CD4-positive, alpha-beta T cell treated with Interleukin-17A for 1 hour (primary cell): ENCODE measurements around the gene PPP2R5D.

Experiments
- DNase-seq: peaks from one replicate; pipeline ENCODE4 v3.0.0-alpha.2; 2020

Gene PPP2R5D

GRCh38 chr6:42963855-42964605 lies 20.3 kb upstream of the PPP2R5D start:
- peak; percentile 54 for DNase-seq

- no peak for DNase-seq
Observed at GRCh38 chr6:42966571-42966970, 17.8 kb upstream of the PPP2R5D start.

- DNase-seq: no peak
Observed at GRCh38 chr6:42967228-42967627, 17.1 kb upstream of the PPP2R5D start.

GRCh38 chr6:42968126-42968701 lies 16.2 kb upstream of the PPP2R5D start:
- DNase-seq: no peak

GRCh38 chr6:42968783-42969182 lies 15.6 kb upstream of the PPP2R5D start:
- DNase-seq: no peak

GRCh38 chr6:42969431-42969830 lies 14.9 kb upstream of the PPP2R5D start:
- DNase-seq: no peak

- no peak for DNase-seq
Observed at GRCh38 chr6:42969934-42970333, 14.4 kb upstream of the PPP2R5D start.

- DNase-seq: no peak
Observed at GRCh38 chr6:42970871-42971612, 13.3 kb upstream of the PPP2R5D start.

- no peak for DNase-seq
Observed at GRCh38 chr6:42971746-42972327, 12.5 kb upstream of the PPP2R5D start.

GRCh38 chr6:42973926-42974325 lies 10.4 kb upstream of the PPP2R5D start:
- DNase-seq: no peak

- no peak for DNase-seq
Observed at GRCh38 chr6:42974919-42975505, 9.4 kb upstream of the PPP2R5D start.

- DNase-seq: peak; percentile 18
Observed at GRCh38 chr6:42978487-42978838, 5.9 kb upstream of the PPP2R5D start.

GRCh38 chr6:42978839-42979522 lies 5.4 kb upstream of the PPP2R5D start, which contains the start of gene PEX6:
PEX6 (minus strand) TSS chr6:42979181; CDS start chr6:42979150, 31 bp downstream.
- DNase-seq: peak; percentile 94

- DNase-seq: peak; percentile 20
Observed at GRCh38 chr6:42979523-42980177, 4.7 kb upstream of the PPP2R5D start.

GRCh38 chr6:42981836-42982235 lies 2.5 kb upstream of the PPP2R5D start:
- no peak for DNase-seq

- DNase-seq: peak; percentile 25
Observed at GRCh38 chr6:42984924-42985475, 630 bp downstream of the PPP2R5D start.

GRCh38 chr6:42987533-42988451 lies 3.4 kb downstream of the PPP2R5D start:
- DNase-seq: no peak

GRCh38 chr6:42988486-42989020 lies 4.2 kb downstream of the PPP2R5D start:
- DNase-seq: no peak

GRCh38 chr6:42989923-42990322 lies 5.6 kb downstream of the PPP2R5D start:
- no peak for DNase-seq

- DNase-seq: no peak
Observed at GRCh38 chr6:42993445-42993844, 9.1 kb downstream of the PPP2R5D start.
